COR-L47 (cell line): Measurements from ENCODE around the gene MPND.
"Not testable (repeated sequence)": the region's sequence is repeated elsewhere in the genome, so short reads cannot be mapped to it uniquely, and the experiment has no call there.

Experiments
- DNase-seq: peaks from one replicate; lab custom pipeline; 2025; lab: John Stamatoyannopoulos, UW

Gene MPND

GRCh38 chr19:4320419-4320818 lies 22.9 kb upstream of the MPND start:
- DNase-seq = no peak

- DNase-seq = no peak
These were observed 20.3 kb upstream of the MPND start for GRCh38 chr19:4322942-4323665.

- no peak for DNase-seq
These were observed 19.7 kb upstream of the MPND start for GRCh38 chr19:4323692-4324091.

GRCh38 chr19:4324228-4324627 lies 19.1 kb upstream of the MPND start:
- DNase-seq = no peak

- no peak for DNase-seq
These were observed 17.0 kb upstream of the MPND start for GRCh38 chr19:4326215-4326836.

- DNase-seq = no peak
These were observed 16.5 kb upstream of the MPND start for GRCh38 chr19:4326837-4327251.

GRCh38 chr19:4327252-4327876 lies 16.0 kb upstream of the MPND start:
- DNase-seq = no peak

GRCh38 chr19:4327877-4328242 lies 15.5 kb upstream of the MPND start:
- no peak for DNase-seq

GRCh38 chr19:4328243-4328990 lies 14.9 kb upstream of the MPND start:
- DNase-seq = no peak

GRCh38 chr19:4328991-4329681 lies 14.2 kb upstream of the MPND start:
- DNase-seq = not testable (repeated sequence)

- DNase-seq = no peak
These were observed 13.5 kb upstream of the MPND start for GRCh38 chr19:4329858-4330257.

GRCh38 chr19:4334929-4335570 lies 8.3 kb upstream of the MPND start:
- no peak for DNase-seq

GRCh38 chr19:4337906-4338440 lies 5.4 kb upstream of the MPND start:
- DNase-seq = no peak

GRCh38 chr19:4338441-4339355 lies 4.7 kb upstream of the MPND start, which contains the start of gene STAP2:
Gene STAP2, minus strand, starts transcription at chr19:4338827. Its CDS starts 74 bp downstream, at chr19:4338753.
- no peak for DNase-seq

GRCh38 chr19:4342314-4342614 lies 1.1 kb upstream of the MPND start:
- DNase-seq = no peak

- peak; percentile 100 for DNase-seq
These were observed 570 bp upstream of the MPND start for GRCh38 chr19:4342615-4343369.

- DNase-seq = no peak
These were observed 2.1 kb downstream of the MPND start for GRCh38 chr19:4345342-4346019.

- no peak for DNase-seq
These were observed 2.6 kb downstream of the MPND start for GRCh38 chr19:4346020-4346383.

- DNase-seq = no peak
These were observed 4.2 kb downstream of the MPND start for GRCh38 chr19:4347521-4347920.
